Natural killer cell (primary cell): Measurements from ENCODE around the gene PRRC2B. TPM values are rescaled to one million over a fixed set of nuclear protein-coding genes. Genes with fewer than 3 reads are reported as not detected.

Experiments used
- ATAC-seq, 3 donors: fragments of 150-1000 bp in 2 of 3; fragments of 200-7000 bp in 1 of 3; cut with Tn5 transposase; 1 replicate in 1 of 3; 2 replicates in 2 of 3; pipeline ENCODE4 v1.10.0; 2021; ENCODE audit warnings: mild to moderate bottlenecking in 2 of 3, moderate library complexity in 2 of 3
- DNase-seq, 2 donors: peaks; one replicate each; pipeline versions ENCODE4 v3.0.0 to v3.0.0-alpha.2; 2013 to 2021; ENCODE audit warnings: mixed read lengths in 1 of 2
- H3K27ac ChIP-seq: one replicate; pipeline ENCODE4 v1.5.1; 2013; ENCODE audit warnings: mild to moderate bottlenecking, low read length
- H3K27me3 ChIP-seq: one replicate; pipeline ENCODE4 v1.6.1; 2013; ENCODE audit warnings: low read length; ENCODE audit not compliant: control insufficient read depth, insufficient read depth
- H3K36me3 ChIP-seq: one replicate; pipeline ENCODE4 v1.6.1; 2013; ENCODE audit warnings: low read length; ENCODE audit not compliant: control insufficient read depth, insufficient read depth
- H3K4me1 ChIP-seq: one replicate; pipeline ENCODE4 v1.6.1; 2013; ENCODE audit warnings: low read length; ENCODE audit not compliant: control insufficient read depth, insufficient read depth
- H3K4me3 ChIP-seq: one replicate; pipeline ENCODE4 v1.5.1; 2013; ENCODE audit warnings: low read length
- H3K9me3 ChIP-seq: one replicate; pipeline ENCODE4 v1.6.1; 2013; ENCODE audit warnings: low read length; ENCODE audit not compliant: control insufficient read depth, insufficient read depth
- H3K27ac Mint-ChIP-seq, 2 donors: one replicate each; pipeline ENCODE4 v1.8.0; 2022; ENCODE audit warnings: mild to moderate bottlenecking in 2 of 2, mixed read lengths in 2 of 2, moderate library complexity in 1 of 2
- H3K27me3 Mint-ChIP-seq, 2 donors: one replicate each; pipeline ENCODE4 v1.8.0; 2022; ENCODE audit warnings: low read depth in 2 of 2, mixed read lengths in 2 of 2
- H3K36me3 Mint-ChIP-seq: one replicate; pipeline ENCODE4 v1.8.0; 2022; ENCODE audit warnings: mixed read lengths
- H3K4me1 Mint-ChIP-seq, 2 donors: one replicate each; pipeline ENCODE4 v1.8.0; 2022; ENCODE audit warnings: mixed read lengths in 2 of 2
- H3K4me3 Mint-ChIP-seq: one replicate; pipeline ENCODE4 v1.8.0; 2022; ENCODE audit warnings: mild to moderate bottlenecking, moderate library complexity, mixed read lengths
- H3K9me3 Mint-ChIP-seq, 2 donors: one replicate each; pipeline ENCODE4 v1.8.0; 2022; ENCODE audit warnings: mixed read lengths in 2 of 2
- CTCF ChIP-seq: fragments of 200-600 bp; IDR thresholded peaks from one replicate; pipeline ENCODE4 v1.8.0; 2022; ENCODE audit warnings: antibody characterized with exemption
- WGBS: methylation state at CpG from one replicate; pipeline ENCODE4 v1.1.7; 2013; ENCODE audit warnings: missing lambda C conversion rate; ENCODE audit not compliant: insufficient coverage; 5-methylcytosine and 5-hydroxymethylcytosine counted together
- intact Hi-C: fragments of 100-400 bp; cut with micrococcal nuclease; formaldehyde crosslinking; loops from one replicate; pipeline ENCODE4 v1.14.2; 2022
- total RNA-seq, 4 donors: library from RNA; stranded (reverse); fragments of 120-200 nt in 1 of 4; gene quantifications; one replicate each; pipeline versions ENCODE4 v1.2.3 to v1.2.4, GENCODE V29; 2013 to 2022

The PRRC2B gene
- total RNA-seq, 3 donors from 2014 or later (not counting 1 experiment from before 2014, with no cell fraction given) = 249 to 275 (median 274) TPM

DNA sequence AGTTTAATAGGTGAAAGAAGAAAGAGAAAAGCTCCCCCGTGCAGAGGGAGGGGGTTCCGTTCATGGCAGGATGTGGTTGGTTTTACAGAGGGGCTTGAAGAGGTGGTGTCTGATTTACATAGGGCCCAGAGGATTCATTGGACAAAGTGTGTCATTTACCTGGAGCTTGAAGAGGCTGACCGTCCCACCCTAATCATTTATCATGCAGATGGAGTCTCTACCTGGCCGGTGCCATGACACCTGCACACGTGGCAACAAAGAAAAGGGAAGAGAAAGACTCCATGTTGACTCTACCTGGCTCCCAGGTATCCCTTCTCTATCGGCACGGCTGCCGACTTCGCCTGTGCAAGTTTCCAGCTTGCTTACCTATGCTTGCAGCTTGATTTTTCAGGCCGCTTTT, 35.3 kb upstream of the PRRC2B start:
- H3K36me3 ChIP-seq = no peaks in the 10 kb centered on the region
- no peak for TF ChIP-seq CTCF
- peaks cover 3% of the 10 kb centered on the region for H3K4me1 ChIP-seq
- no peaks in the 10 kb centered on the region for H3K27me3 ChIP-seq
- no peaks in the 10 kb centered on the region for H3K36me3 Mint-ChIP-seq
- intact Hi-C loops = no loop called here
- no peak overlapping the region for H3K27ac Mint-ChIP-seq
- H3K27me3 Mint-ChIP-seq = no peaks in the 10 kb centered on the region
- no peaks in the 10 kb centered on the region for H3K9me3 ChIP-seq
- WGBS = 58% methylated on average over 9 of the region's 10 CpGs
- H3K4me3 ChIP-seq = no peak overlapping the region
- DNase-seq = peak in 1 of 2 donors; percentile 62
- no peak for ATAC-seq
- no peak overlapping the region for H3K4me3 Mint-ChIP-seq
- no peaks in the 10 kb centered on the region for H3K9me3 Mint-ChIP-seq
- H3K4me1 Mint-ChIP-seq = peaks cover 0 to 8% of the 10 kb centered on the region in 2 donors
- H3K27ac ChIP-seq = no peak overlapping the region

- WGBS = 32% methylated on average over 6 of the region's 8 CpGs
- Histone ChIP-seq H3K9me3 (no peaks in the 10 kb centered on the region), H3K4me3 (no peak overlapping the region), H3K4me1 (peaks cover 3% of the 10 kb centered on the region), H3K36me3 (no peaks in the 10 kb centered on the region), H3K27me3 (no peaks in the 10 kb centered on the region), H3K27ac (no peak overlapping the region)
- intact Hi-C loops = no loop called here
- H3K27me3 Mint-ChIP-seq = no peaks in the 10 kb centered on the region
- H3K27ac Mint-ChIP-seq = no peak overlapping the region
- H3K9me3 Mint-ChIP-seq = no peaks in the 10 kb centered on the region
- H3K36me3 Mint-ChIP-seq = no peaks in the 10 kb centered on the region
- ATAC-seq (no peak), DNase-seq (peak in 1 of 2 donors; percentile 49)
- TF ChIP-seq CTCF = no peak
- H3K4me3 Mint-ChIP-seq = no peak overlapping the region
- H3K4me1 Mint-ChIP-seq = peaks cover 0 to 8% of the 10 kb centered on the region in 2 donors
Observed at GRCh38 chr9:131361202-131361833, 32.6 kb upstream of the PRRC2B start.

DNA sequence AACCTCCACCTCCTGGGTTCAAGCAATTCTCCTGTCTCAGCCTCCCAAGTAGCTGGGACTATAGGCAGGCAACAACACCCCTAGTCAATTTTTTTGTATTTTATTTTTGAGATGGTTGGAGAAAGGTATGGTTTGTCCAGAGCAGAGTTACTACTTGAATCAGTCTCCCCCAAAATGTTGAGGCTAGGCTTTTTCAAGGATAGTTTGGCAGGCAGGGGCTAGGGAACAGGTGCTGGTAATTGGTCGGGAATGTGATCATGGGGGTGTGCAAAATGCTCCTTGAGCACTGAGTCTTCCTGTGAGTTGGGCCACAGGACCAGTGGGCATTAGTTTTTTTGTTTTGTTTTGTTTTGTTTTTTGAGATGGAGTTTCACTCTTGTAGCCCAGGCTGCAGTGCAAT, 28.3 kb upstream of the PRRC2B start:
- peaks cover 6 to 8% of the 10 kb centered on the region in 2 donors for H3K4me1 Mint-ChIP-seq
- H3K4me3 Mint-ChIP-seq = no peak overlapping the region
- ATAC-seq = no peak
- Histone ChIP-seq H3K36me3 (no peaks in the 10 kb centered on the region), H3K4me1 (no peaks in the 10 kb centered on the region), H3K4me3 (no peak overlapping the region), H3K9me3 (no peaks in the 10 kb centered on the region), H3K27ac (no peak overlapping the region), H3K27me3 (no peaks in the 10 kb centered on the region)
- no peaks in the 10 kb centered on the region for H3K9me3 Mint-ChIP-seq
- no peak overlapping the region for H3K27ac Mint-ChIP-seq
- WGBS = 95% methylated on average over 1 of the region's 1 CpG
- intact Hi-C loops = no loop called here
- TF ChIP-seq CTCF = no peak
- no peaks in the 10 kb centered on the region for H3K36me3 Mint-ChIP-seq
- DNase-seq = no peak
- H3K27me3 Mint-ChIP-seq = no peaks in the 10 kb centered on the region
